GM19455 (cell line): ENCODE data around the gene SH3GL2.

Experiments
- ATAC-seq: cut with Tn5 transposase; IDR thresholded peaks from one replicate; pipeline ENCODE4 v1.9.1; 2021; ENCODE audit not compliant: unreplicated experiment

The SH3GL2 gene

GRCh38 chr9:17653947-17654465 is 75.1 kb downstream of the SH3GL2 start:
- ATAC-seq, result no peak

GRCh38 chr9:17656889-17657288 is 78.0 kb downstream of the SH3GL2 start:
- no peak for ATAC-seq

- no peak for ATAC-seq
Measured at GRCh38 chr9:17658237-17658636, 79.4 kb downstream of the SH3GL2 start.

- no peak for ATAC-seq
Measured at GRCh38 chr9:17660158-17660557, 81.3 kb downstream of the SH3GL2 start.

- no peak for ATAC-seq
Measured at GRCh38 chr9:17665450-17665849, 86.6 kb downstream of the SH3GL2 start.

- ATAC-seq, result no peak
Measured at GRCh38 chr9:17669206-17669605, 90.3 kb downstream of the SH3GL2 start.

GRCh38 chr9:17682684-17683083 is 103.8 kb downstream of the SH3GL2 start:
- ATAC-seq, result no peak

GRCh38 chr9:17688834-17689233 is 110.0 kb downstream of the SH3GL2 start:
- no peak for ATAC-seq

- no peak for ATAC-seq
Measured at GRCh38 chr9:17694336-17694735, 115.5 kb downstream of the SH3GL2 start.

GRCh38 chr9:17695482-17695881 is 116.6 kb downstream of the SH3GL2 start:
- ATAC-seq, result no peak

- no peak for ATAC-seq
Measured at GRCh38 chr9:17699615-17700330, 120.9 kb downstream of the SH3GL2 start.

- no peak for ATAC-seq
Measured at GRCh38 chr9:17706347-17706746, 127.5 kb downstream of the SH3GL2 start.

- no peak for ATAC-seq
Measured at GRCh38 chr9:17719053-17719452, 140.2 kb downstream of the SH3GL2 start.

- no peak for ATAC-seq
Measured at GRCh38 chr9:17721954-17722353, 143.1 kb downstream of the SH3GL2 start.

GRCh38 chr9:17723656-17724055 is 144.8 kb downstream of the SH3GL2 start:
- ATAC-seq, result no peak

GRCh38 chr9:17725399-17726010 is 146.6 kb downstream of the SH3GL2 start:
- ATAC-seq, result no peak

GRCh38 chr9:17726298-17726697 is 147.4 kb downstream of the SH3GL2 start:
- no peak for ATAC-seq

GRCh38 chr9:17730899-17731298 is 152.0 kb downstream of the SH3GL2 start:
- ATAC-seq, result no peak

- no peak for ATAC-seq
Measured at GRCh38 chr9:17731308-17731707, 152.4 kb downstream of the SH3GL2 start.

- ATAC-seq, result no peak
Measured at GRCh38 chr9:17734674-17735073, 155.8 kb downstream of the SH3GL2 start.

GRCh38 chr9:17735859-17736258 is 157.0 kb downstream of the SH3GL2 start:
- no peak for ATAC-seq

- ATAC-seq, result no peak
Measured at GRCh38 chr9:17739022-17739421, 160.2 kb downstream of the SH3GL2 start.

GRCh38 chr9:17739736-17740135 is 160.9 kb downstream of the SH3GL2 start:
- no peak for ATAC-seq
